Measurements from ENCODE around the gene TNF.

TNF gene

GRCh38 chr6:31567531-31568370, 7.6 kb upstream of the TNF start:
- no peak for ATAC-seq
- TF ChIP-seq ZNF8 (CRISPR knock-in tag; IDR thresholded peaks at IDR 0.05) (no peak), ARNTL (CRISPR knock-in tag; IDR thresholded peaks at IDR 0.05; ENCODE audit: borderline replicate concordance, low read depth) (no peak), ZNF70 (CRISPR knock-in tag; IDR thresholded peaks at IDR 0.05) (no peak), PPARA (CRISPR knock-in tag; IDR thresholded peaks at IDR 0.05; ENCODE audit: borderline replicate concordance) (no peak), CSDC2 (CRISPR knock-in tag; IDR thresholded peaks at IDR 0.05) (no peak), ZFP30 (CRISPR knock-in tag; IDR thresholded peaks at IDR 0.05) (no peak), ZNF565 (CRISPR knock-in tag; conservative IDR thresholded peaks at IDR 0.05; ENCODE audit: low read depth) (no peak), ZFP3 (CRISPR knock-in tag; IDR thresholded peaks at IDR 0.05) (no peak), ISL1 (CRISPR knock-in tag; IDR thresholded peaks at IDR 0.05) (no peak)
- TF ChIP-seq, protein P1, sequence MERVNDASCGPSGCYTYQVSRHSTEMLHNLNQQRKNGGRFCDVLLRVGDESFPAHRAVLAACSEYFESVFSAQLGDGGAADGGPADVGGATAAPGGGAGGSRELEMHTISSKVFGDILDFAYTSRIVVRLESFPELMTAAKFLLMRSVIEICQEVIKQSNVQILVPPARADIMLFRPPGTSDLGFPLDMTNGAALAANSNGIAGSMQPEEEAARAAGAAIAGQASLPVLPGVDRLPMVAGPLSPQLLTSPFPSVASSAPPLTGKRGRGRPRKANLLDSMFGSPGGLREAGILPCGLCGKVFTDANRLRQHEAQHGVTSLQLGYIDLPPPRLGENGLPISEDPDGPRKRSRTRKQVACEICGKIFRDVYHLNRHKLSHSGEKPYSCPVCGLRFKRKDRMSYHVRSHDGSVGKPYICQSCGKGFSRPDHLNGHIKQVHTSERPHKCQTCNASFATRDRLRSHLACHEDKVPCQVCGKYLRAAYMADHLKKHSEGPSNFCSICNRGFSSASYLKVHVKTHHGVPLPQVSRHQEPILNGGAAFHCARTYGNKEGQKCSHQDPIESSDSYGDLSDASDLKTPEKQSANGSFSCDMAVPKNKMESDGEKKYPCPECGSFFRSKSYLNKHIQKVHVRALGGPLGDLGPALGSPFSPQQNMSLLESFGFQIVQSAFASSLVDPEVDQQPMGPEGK (CRISPR knock-in tag; IDR thresholded peaks at IDR 0.05; ENCODE audit: borderline replicate concordance) = no peak

DNA sequence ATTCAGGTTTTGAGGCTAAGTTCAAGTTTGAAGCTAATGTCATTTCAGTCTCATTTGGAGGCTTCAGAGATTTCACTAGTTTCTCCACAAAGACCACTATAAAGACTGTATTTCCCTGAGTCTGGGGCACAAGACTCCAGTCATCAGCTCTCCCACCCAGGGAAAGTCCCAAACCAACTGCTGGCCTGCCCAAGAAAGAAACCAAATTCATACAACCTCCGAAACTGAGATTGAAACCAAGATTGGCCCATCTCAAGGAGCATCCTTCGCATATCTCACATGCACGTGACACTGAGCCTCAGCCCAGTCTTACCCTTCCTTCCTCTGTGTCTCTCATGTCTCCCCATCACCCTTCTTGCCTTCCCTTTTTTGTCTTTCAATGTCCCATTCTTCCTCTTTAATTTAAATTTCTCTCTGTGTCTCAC, 6.8 kb upstream of the TNF start:
- no peak for ATAC-seq
- TF ChIP-seq ZNF565 (CRISPR knock-in tag; conservative IDR thresholded peaks at IDR 0.05; ENCODE audit: low read depth) (no peak), ZNF8 (CRISPR knock-in tag; IDR thresholded peaks at IDR 0.05) (no peak), ZFP30 (CRISPR knock-in tag; IDR thresholded peaks at IDR 0.05) (no peak), BACH2 (CRISPR knock-in tag; IDR thresholded peaks at IDR 0.05; ENCODE audit: borderline replicate concordance) (no peak), TCF4 (CRISPR knock-in tag; IDR thresholded peaks at IDR 0.05; ENCODE audit: borderline replicate concordance) (no peak), SNAI2 (CRISPR knock-in tag; IDR thresholded peaks at IDR 0.05) (no peak), TSHZ2 (CRISPR knock-in tag; IDR thresholded peaks at IDR 0.05) (no peak), GLIS3 (CRISPR knock-in tag; IDR thresholded peaks at IDR 0.05) (no peak), ZC3H10 (CRISPR knock-in tag; IDR thresholded peaks at IDR 0.05) (no peak), ZNF70 (CRISPR knock-in tag; IDR thresholded peaks at IDR 0.05) (no peak), CSDC2 (CRISPR knock-in tag; IDR thresholded peaks at IDR 0.05) (no peak), CSRNP3 (CRISPR knock-in tag; IDR thresholded peaks at IDR 0.05) (no peak), ISL1 (CRISPR knock-in tag; IDR thresholded peaks at IDR 0.05) (no peak)

GRCh38 chr6:31569861-31570536, 5.4 kb upstream of the TNF start:
- ATAC-seq = no peak
- TF ChIP-seq ZC3H10 (CRISPR knock-in tag; IDR thresholded peaks at IDR 0.05) (no peak), TOX (CRISPR knock-in tag; IDR thresholded peaks at IDR 0.05; ENCODE audit: borderline replicate concordance) (no peak), ZNF565 (CRISPR knock-in tag; conservative IDR thresholded peaks at IDR 0.05; ENCODE audit: low read depth) (no peak), CSRNP3 (CRISPR knock-in tag; IDR thresholded peaks at IDR 0.05) (no peak), GLIS3 (CRISPR knock-in tag; IDR thresholded peaks at IDR 0.05) (no peak), ISL1 (CRISPR knock-in tag; IDR thresholded peaks at IDR 0.05) (no peak), TSHZ2 (CRISPR knock-in tag; IDR thresholded peaks at IDR 0.05) (no peak), ZFP3 (CRISPR knock-in tag; IDR thresholded peaks at IDR 0.05) (no peak), CREB5 (CRISPR knock-in tag; IDR thresholded peaks at IDR 0.05; ENCODE audit: low read depth) (no peak), OSR1 (CRISPR knock-in tag; IDR thresholded peaks at IDR 0.05) (no peak), CSDC2 (CRISPR knock-in tag; IDR thresholded peaks at IDR 0.05) (no peak), ESRRG (CRISPR knock-in tag; IDR thresholded peaks at IDR 0.05) (no peak)
- TF ChIP-seq, protein P1 (CRISPR knock-in tag; IDR thresholded peaks at IDR 0.05; ENCODE audit: borderline replicate concordance) = no peak
